GM21381 (cell line): Measurements from ENCODE around the gene PPP5C.

Experiments
- ATAC-seq: cut with Tn5 transposase; IDR thresholded peaks from one replicate; pipeline ENCODE4 v1.9.1; 2021; ENCODE audit warnings: mild to moderate bottlenecking, moderate library complexity; ENCODE audit not compliant: unreplicated experiment

PPP5C gene

GRCh38 chr19:46328079-46328478 is 18.8 kb upstream of the PPP5C start:
- ATAC-seq: no peak

- ATAC-seq: no peak
Observed at GRCh38 chr19:46330319-46330918, 16.5 kb upstream of the PPP5C start.

- ATAC-seq: no peak
Observed at GRCh38 chr19:46337487-46337886, 9.4 kb upstream of the PPP5C start.

DNA sequence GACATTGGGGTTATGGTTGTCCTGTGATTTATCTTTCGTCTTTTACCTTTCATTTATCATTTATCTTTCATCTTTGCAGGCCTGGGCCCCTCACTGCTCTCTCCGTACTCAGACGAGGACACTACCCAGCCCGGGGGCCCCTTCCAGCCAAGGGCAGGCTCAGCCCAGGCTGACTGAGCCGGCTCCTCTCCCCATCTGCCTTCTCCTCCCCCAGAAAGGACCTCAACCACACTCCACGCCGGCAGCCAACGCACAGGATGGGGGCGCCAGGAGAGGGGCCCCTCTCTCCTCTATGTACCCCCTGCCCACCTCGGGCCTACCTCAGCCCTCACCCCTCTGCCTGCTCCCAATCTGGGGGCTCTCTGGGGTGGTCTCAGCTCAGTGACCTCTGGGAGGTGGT is 7.4 kb upstream of the PPP5C start:
- no peak for ATAC-seq

DNA sequence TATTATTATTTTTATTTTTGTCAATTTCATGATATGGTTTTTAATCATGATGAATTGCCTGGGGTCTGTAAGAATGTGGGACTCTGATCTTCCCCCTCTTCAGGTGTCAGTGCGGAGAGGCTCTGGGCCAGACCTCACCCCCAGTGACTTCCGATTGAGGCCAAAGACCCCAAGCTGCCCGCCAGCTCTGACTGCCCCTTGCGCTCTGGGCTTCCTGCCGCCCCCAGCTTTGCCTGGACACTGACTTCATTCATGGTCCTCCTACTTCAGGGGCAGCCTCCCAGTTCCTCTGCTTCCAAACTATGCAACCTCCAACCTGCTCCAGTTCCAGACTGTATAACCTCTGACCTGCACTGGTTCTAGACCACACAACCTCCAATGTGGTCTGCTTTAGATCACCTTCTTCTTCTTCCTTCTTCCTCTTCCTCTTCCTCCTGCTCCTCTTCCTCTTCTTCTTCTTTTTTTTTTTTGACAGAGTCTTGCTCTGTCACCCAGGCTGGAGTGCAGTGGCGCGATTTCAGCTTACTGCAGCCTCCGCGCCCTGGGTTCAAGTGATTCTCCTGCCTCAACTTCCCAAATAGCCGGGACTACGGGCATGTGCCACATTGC is 6.7 kb upstream of the PPP5C start:
- no peak for ATAC-seq

DNA sequence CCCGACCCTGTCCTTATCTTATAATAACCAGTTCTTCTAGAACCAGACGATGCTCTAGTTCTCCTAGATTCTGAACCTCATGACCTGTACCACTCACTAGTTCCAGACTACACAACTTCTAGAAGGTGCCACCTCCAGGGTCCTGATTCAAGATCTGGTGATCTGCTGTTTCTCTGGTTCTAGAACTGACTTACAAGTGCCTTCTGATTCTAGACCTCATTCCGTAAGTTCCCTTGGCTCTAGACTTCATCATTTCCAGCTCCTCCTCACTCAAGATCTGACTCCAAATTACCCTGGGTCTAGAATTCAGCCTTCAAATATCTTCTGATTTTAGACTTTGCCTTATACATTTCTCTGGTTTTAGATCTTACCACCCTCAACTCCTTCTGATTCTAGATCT is 5.0 kb upstream of the PPP5C start:
- ATAC-seq: no peak

GRCh38 chr19:46344363-46344762 is 2.5 kb upstream of the PPP5C start:
- ATAC-seq: no peak

DNA sequence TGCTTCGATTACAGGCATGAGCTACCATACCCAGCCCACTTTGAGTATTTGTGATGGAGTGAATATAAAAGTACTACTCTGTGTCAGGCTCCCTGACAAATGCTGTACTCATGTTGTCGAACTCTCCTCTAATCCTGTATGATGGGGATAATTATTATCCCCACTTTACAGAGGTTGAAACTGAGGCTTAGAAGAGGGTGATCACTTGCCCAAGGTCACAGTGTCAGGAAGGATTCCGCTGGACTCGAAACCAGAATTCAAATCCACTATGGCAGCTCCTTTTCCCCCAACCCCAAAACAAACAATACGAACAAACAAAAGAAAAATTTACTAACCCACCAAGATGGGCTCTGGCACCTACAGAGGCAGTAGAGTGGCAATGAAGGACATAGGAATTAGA is 1.7 kb upstream of the PPP5C start:
- no peak for ATAC-seq

GRCh38 chr19:46347572-46347883 is 641 bp downstream of the PPP5C start:
- ATAC-seq: no peak

DNA sequence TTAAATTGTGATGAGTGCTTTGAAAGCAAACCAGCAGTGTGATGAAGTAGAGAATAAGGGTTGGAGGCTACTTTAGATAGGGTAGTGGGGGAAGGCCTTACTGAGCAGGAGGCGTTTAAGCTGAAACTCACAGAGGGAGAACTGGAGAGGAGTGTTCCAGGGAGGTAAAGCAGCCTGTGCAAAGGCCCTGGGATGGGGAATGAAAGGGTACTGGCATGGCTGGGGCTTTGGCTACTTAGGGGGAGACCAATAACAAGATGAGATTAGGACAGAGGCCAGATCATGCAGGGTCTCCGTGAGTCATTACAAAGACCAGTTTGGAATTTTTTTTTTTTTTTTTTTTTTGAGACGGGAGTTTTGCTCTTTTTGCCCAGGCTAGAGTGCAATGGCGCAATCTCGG is 1.1 kb downstream of the PPP5C start:
- no peak for ATAC-seq

DNA sequence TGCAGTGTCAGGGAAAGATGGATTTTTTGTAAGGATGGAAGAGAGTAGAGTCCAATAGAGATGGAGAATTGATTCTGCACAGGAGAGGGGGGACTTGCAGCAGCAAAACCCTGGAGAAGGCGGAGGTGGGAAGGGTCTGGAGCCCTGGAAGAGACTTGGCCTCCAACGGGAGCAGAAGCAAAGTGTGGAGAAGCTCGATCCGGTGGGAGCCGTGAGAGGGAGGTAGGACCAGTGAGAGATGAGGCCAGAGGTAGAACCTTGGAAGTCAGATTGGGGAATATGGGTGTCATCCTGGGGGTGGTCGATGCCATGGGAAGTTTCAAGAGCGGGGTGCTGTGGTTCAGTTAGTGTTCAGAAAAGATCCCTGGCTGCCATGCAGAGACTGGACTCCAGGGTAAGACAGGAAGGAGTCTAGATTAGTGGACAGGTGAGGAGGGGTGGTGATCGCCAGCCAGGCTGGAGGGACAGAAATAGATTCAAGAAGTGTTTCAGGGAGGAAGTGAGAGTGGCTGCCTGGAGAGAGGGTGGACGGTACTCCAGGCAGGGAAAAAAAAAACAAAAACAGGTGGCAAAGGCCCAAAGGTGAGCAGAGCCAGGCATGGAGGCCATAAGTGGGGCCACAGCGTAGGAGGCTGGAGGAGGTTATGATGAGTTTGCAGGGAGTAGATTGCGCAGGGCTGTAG is 2.6 kb downstream of the PPP5C start:
- no peak for ATAC-seq

GRCh38 chr19:46350029-46350757 is 3.3 kb downstream of the PPP5C start:
- ATAC-seq: no peak

DNA sequence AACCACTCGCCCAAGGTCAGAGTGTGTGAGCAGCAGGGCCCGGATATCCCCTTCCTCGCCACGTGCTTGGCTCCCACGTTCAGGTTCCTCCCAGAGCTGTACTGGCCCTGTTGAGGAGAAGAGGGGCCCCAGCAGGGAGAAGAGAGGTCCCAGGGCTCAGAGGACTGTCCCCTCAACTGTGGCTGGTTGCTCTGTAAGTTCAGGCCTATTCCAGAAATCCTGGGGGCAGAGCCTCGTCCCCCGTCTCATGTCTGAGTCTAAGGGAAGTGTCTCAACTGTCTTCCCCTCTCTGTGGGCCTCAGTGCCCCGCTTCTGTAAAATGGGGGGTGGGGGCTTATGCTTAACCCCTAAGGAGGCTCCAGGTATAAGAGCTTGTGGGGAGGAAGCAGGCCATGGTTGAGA is 3.9 kb downstream of the PPP5C start:
- no peak for ATAC-seq

- no peak for ATAC-seq
Observed at GRCh38 chr19:46351241-46352041, 4.6 kb downstream of the PPP5C start.

GRCh38 chr19:46353730-46354528 is 7.0 kb downstream of the PPP5C start:
- no peak for ATAC-seq

GRCh38 chr19:46355234-46356148 is 8.6 kb downstream of the PPP5C start:
- no peak for ATAC-seq

GRCh38 chr19:46356149-46357055 is 9.5 kb downstream of the PPP5C start:
- ATAC-seq: no peak

DNA sequence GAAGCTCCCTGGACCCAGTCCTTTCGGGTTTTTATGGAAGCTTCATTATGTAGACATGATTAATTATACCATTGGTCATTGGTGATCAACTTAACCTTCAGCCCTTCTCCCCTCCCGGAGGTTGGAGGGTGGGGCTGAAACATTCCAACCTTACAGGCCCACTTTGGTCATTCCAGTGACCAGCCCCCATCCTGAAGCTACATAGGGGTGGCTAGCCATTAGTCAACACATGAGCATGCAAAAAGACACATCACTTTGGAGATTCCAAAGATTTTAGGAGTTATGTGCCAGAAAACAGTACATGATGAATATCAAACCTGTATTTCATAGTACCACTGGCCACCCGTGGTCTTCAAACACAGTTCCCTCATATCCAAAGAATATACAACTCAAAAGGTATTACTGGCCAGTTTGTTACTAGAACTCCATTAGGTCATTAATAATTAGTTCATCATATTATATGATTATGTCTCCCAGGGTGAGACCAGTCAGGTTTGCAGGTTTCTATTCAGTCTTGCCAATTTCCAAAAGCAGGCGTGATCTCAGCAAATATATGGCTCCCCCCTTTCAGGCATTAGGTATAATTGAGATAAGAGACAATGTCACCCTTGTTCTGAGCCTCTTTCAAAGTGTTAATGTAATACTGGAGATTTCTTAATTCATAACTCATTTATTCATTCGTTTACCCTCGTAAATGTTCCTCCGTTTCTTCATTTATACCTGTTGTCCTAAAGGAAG is 11.1 kb downstream of the PPP5C start:
- ATAC-seq: no peak
